SU-DHL-6 (cell line): ENCODE measurements around the gene CMPK2.

Source experiments
- H2AFZ ChIP-seq: fragments of 200-600 bp; sonication (generic); 2 replicates; pipeline ENCODE4 v1.6.1; 2014; ENCODE audit warnings: low read depth, mild to moderate bottlenecking, moderate library complexity, mixed read lengths, antibody characterized with exemption, low read length; ENCODE audit not compliant: severe bottlenecking
- H3F3A ChIP-seq: fragments of 200-600 bp; shearing (Covaris generic); 2 replicates; pipeline ENCODE4 v1.6.0; 2016; ENCODE audit warnings: antibody characterized with exemption, mild to moderate bottlenecking; ENCODE audit not compliant: insufficient read depth
- H3K27ac ChIP-seq: fragments of 200-600 bp; sonication (generic); 2 replicates; pipeline ENCODE4 v1.5.1; 2016; ENCODE audit warnings: low read depth, mild to moderate bottlenecking, low read length, moderate library complexity, mixed read lengths
- H3K27me3 ChIP-seq: fragments of 200-600 bp; sonication (generic), shearing (Covaris generic); 2 replicates; pipeline ENCODE4 v1.6.0; 2014; ENCODE audit warnings: mild to moderate bottlenecking, low read length
- H3K36me3 ChIP-seq: fragments of 200-600 bp; sonication (generic); 2 replicates; pipeline ENCODE4 v1.6.1; 2014; ENCODE audit warnings: mild to moderate bottlenecking, low read length, mixed read lengths
- H3K4me2 ChIP-seq: fragments of 300-600, 200-600 bp; shearing (Covaris generic), sonication (generic); 2 replicates; pipeline ENCODE4 v1.6.0; 2014; ENCODE audit warnings: low read length, low read depth, mild to moderate bottlenecking; ENCODE audit not compliant: poor library complexity, severe bottlenecking
- H3K4me3 ChIP-seq: fragments of 200-600 bp; sonication (generic); 2 replicates; pipeline ENCODE4 v1.5.1; 2014; ENCODE audit warnings: antibody characterized with exemption, low read length, mild to moderate bottlenecking, mixed read lengths; ENCODE audit not compliant: insufficient read depth, poor library complexity, severe bottlenecking
- H3K79me2 ChIP-seq: fragments of 200-600 bp; sonication (generic); 2 replicates; pipeline ENCODE4 v1.6.1; 2014; ENCODE audit warnings: mild to moderate bottlenecking, low read length, moderate library complexity; ENCODE audit not compliant: insufficient read depth
- H3K9ac ChIP-seq: fragments of 200-600 bp; sonication (generic); 2 replicates; pipeline ENCODE4 v1.7.0; 2014; ENCODE audit warnings: mild to moderate bottlenecking, low read length
- H3K9me2 ChIP-seq: fragments of 200-600 bp; sonication (generic); replicated peaks from 2 replicates; pipeline ENCODE4 v1.6.1; 2014; ENCODE audit warnings: low read length; ENCODE audit not compliant: insufficient read depth
- H3K9me3 ChIP-seq: fragments of 200-600 bp; sonication (generic); 2 replicates; pipeline ENCODE4 v1.6.1; 2014; ENCODE audit warnings: low read length, mixed read lengths; ENCODE audit not compliant: insufficient read depth
- H4K20me1 ChIP-seq: fragments of 200-600 bp; sonication (generic); 2 replicates; pipeline ENCODE4 v1.6.1; 2014; ENCODE audit warnings: low read depth, mild to moderate bottlenecking, antibody characterized with exemption, low read length, moderate library complexity, mixed read lengths
- CTCF ChIP-seq: fragments of 200-600 bp; sonication (generic); IDR thresholded peaks from one replicate; pipeline ENCODE4 v1.5.1; 2017; ENCODE audit warnings: antibody characterized with exemption, mild to moderate bottlenecking, low read length, moderate library complexity; ENCODE audit not compliant: insufficient read depth, poor library complexity, severe bottlenecking
- EZH2phosphoT487 ChIP-seq: fragments of 200-600 bp; sonication (generic), shearing (Covaris generic); conservative IDR thresholded peaks from 2 replicates; pipeline ENCODE4 v1.6.1; 2018; ENCODE audit warnings: mild to moderate bottlenecking, antibody characterized with exemption, low read length, moderate library complexity, mixed read lengths

Gene CMPK2

GRCh38 chr2:6856548-6856920 is 9.2 kb downstream of the CMPK2 start:
- Histone ChIP-seq H3K36me3 (no peaks in the 10 kb centered on the region; the same call in 1 of the 2 replicates), H3K4me2 (no peak overlapping the region), H3K27ac (no peak overlapping the region), H3K9me2 (no peaks in the 10 kb centered on the region), H3K79me2 (no peaks in the 10 kb centered on the region), H2AFZ (no peak overlapping the region), H3K27me3 (no peaks in the 10 kb centered on the region), H3K4me3 (no peak overlapping the region), H3K9ac (no peak overlapping the region), H3K9me3 (peaks cover 8% of the 10 kb centered on the region; the same call in 1 of the 2 replicates), H3F3A (no peaks in the 10 kb centered on the region), H4K20me1 (no peaks in the 10 kb centered on the region)
- TF ChIP-seq CTCF = no peak
- no peak for TF ChIP-seq EZH2phosphoT487

GRCh38 chr2:6855860-6856547 is 9.7 kb downstream of the CMPK2 start:
- no peaks in the 10 kb centered on the region for H3K27me3 ChIP-seq
- no peaks in the 10 kb centered on the region; the same call in 1 of the 2 replicates for H3K36me3 ChIP-seq
- H3K4me2 ChIP-seq = no peak overlapping the region
- H4K20me1 ChIP-seq = no peaks in the 10 kb centered on the region
- no peaks in the 10 kb centered on the region for H3K9me2 ChIP-seq
- H2AFZ ChIP-seq = no peak overlapping the region
- H3F3A ChIP-seq = no peaks in the 10 kb centered on the region
- TF ChIP-seq EZH2phosphoT487 (no peak), CTCF (no peak)
- no peak overlapping the region for H3K9ac ChIP-seq
- no peak overlapping the region for H3K27ac ChIP-seq
- no peak overlapping the region for H3K4me3 ChIP-seq
- peaks cover 8% of the 10 kb centered on the region; the same call in 1 of the 2 replicates for H3K9me3 ChIP-seq
- no peaks in the 10 kb centered on the region for H3K79me2 ChIP-seq

GRCh38 chr2:6854416-6854815 is 11.3 kb downstream of the CMPK2 start:
- TF ChIP-seq CTCF (no peak), EZH2phosphoT487 (no peak)
- peaks cover 8% of the 10 kb centered on the region; the same call in 1 of the 2 replicates for H3K9me3 ChIP-seq
- no peaks in the 10 kb centered on the region for H3K27me3 ChIP-seq
- no peaks in the 10 kb centered on the region for H3K9me2 ChIP-seq
- no peak overlapping the region for H2AFZ ChIP-seq
- no peaks in the 10 kb centered on the region; the same call in 1 of the 2 replicates for H3K36me3 ChIP-seq
- no peak overlapping the region for H3K27ac ChIP-seq
- no peak overlapping the region for H3K4me3 ChIP-seq
- no peaks in the 10 kb centered on the region for H3F3A ChIP-seq
- H4K20me1 ChIP-seq = no peaks in the 10 kb centered on the region
- H3K4me2 ChIP-seq = no peak overlapping the region
- H3K9ac ChIP-seq = no peak overlapping the region
- H3K79me2 ChIP-seq = no peaks in the 10 kb centered on the region
